K562 (cell line): ENCODE results near the gene MAP3K6. TPM values are rescaled to one million over a fixed set of nuclear protein-coding genes. Genes with fewer than 3 reads are reported as not detected.

Experiments
- KDM1A ChIP-seq, 2 experiments: fragments of 450-650 bp; IDR thresholded peaks; 2 replicates each; pipeline ENCODE4 v1.6.1; 2016; ENCODE audit warnings: mild to moderate bottlenecking in 2 of 2
- RFX7 ChIP-seq: fragments of 250-450 bp; sonication (Bioruptor Pico); IDR thresholded peaks from 2 replicates; pipeline ENCODE4 v1.5.1; 2021; ENCODE audit warnings: mild to moderate bottlenecking
- YY1 ChIP-seq, 3 experiments: IDR thresholded peaks; 2 replicates each; pipeline ENCODE4 v1.6.1; 2011; ENCODE audit warnings: low read length in 2 of 3, mild to moderate bottlenecking in 2 of 3, moderate library complexity in 2 of 3, borderline replicate concordance in 1 of 3, control low read depth in 1 of 3, low read depth in 1 of 3; ENCODE audit not compliant: insufficient read depth in 3 of 3, insufficient replicate concordance in 2 of 3, control insufficient read depth in 1 of 3, insufficient read length in 1 of 3; ENCODE audit errors: extremely low read depth in 1 of 3
- ZNF133 ChIP-seq: fragments of 250-450 bp; sonication (Bioruptor Pico); IDR thresholded peaks from 2 replicates; pipeline ENCODE4 v1.4.0; 2020; ENCODE audit warnings: mild to moderate bottlenecking
- ZNF263 ChIP-seq: sonication (generic); formaldehyde crosslinking; IDR thresholded peaks from 2 replicates; pipeline ENCODE4 v1.8.0; 2022; ENCODE audit warnings: mild to moderate bottlenecking, missing genetic modification reagents, borderline replicate concordance
- ZNF764 ChIP-seq: fragments of 250-450 bp; sonication (Bioruptor Pico); IDR thresholded peaks from 2 replicates; pipeline ENCODE4 v1.4.0; 2020; ENCODE audit warnings: low read depth, mild to moderate bottlenecking, moderate library complexity
- polyA plus RNA-seq, 8 experiments: library from polyadenylated mRNA; depleted of rRNA in 4 of 8; stranded (reverse) in 5 of 8; unstranded in 3 of 8; fragments of >200 nt; fragmentation: Nextera tagmentation in 2 of 8; fragmentation: Illumina TruSeq in 1 of 8; extraction: Ambion mirVana in 2 of 8; extraction: Trizol in 1 of 8; gene quantifications; 2 replicates each; pipeline versions ENCODE4 v1.2.1 to v1.2.3, GENCODE V29; 2011 to 2014; ENCODE audit warnings: inconsistent platforms in 1 of 8, missing spikeins in 1 of 8
- total RNA-seq, 7 experiments: library from RNA; depleted of rRNA in 6 of 7; stranded (reverse); fragments of >200 nt in 6 of 7; fragmentation: Illumina TruSeq in 2 of 7; extraction: Trizol in 2 of 7; gene quantifications; 2 replicates each; pipeline versions ENCODE4 v1.2.1 to v1.2.3, GENCODE V29; 2011 to 2021; ENCODE audit warnings: low replicate concordance in 1 of 7
- TF ChIP-seq, protein P1 (sequence below): IDR thresholded peaks from 3 replicates; pipeline ENCODE4 v1.6.1; 2011; ENCODE audit warnings: borderline replicate concordance, mild to moderate bottlenecking, moderate library complexity; ENCODE audit not compliant: insufficient read length; ENCODE audit errors: extremely low read depth
- TF ChIP-seq, protein P2 (sequence below), 2 experiments: fragments of 150-350 bp in 1 of 2; IDR thresholded peaks; 2 replicates each; pipeline ENCODE4 v1.6.1; 2012 to 2016; ENCODE audit warnings: low read depth in 2 of 2, low read length in 2 of 2, mild to moderate bottlenecking in 1 of 2, moderate library complexity in 1 of 2

Gene MAP3K6
- total and polyA plus RNA-seq, 9 of the 15 experiments (the other 6 are each of a cell fraction or from before 2014, with no cell fraction given), result 0.99 to 21.9 (median 7.0) TPM

DNA sequence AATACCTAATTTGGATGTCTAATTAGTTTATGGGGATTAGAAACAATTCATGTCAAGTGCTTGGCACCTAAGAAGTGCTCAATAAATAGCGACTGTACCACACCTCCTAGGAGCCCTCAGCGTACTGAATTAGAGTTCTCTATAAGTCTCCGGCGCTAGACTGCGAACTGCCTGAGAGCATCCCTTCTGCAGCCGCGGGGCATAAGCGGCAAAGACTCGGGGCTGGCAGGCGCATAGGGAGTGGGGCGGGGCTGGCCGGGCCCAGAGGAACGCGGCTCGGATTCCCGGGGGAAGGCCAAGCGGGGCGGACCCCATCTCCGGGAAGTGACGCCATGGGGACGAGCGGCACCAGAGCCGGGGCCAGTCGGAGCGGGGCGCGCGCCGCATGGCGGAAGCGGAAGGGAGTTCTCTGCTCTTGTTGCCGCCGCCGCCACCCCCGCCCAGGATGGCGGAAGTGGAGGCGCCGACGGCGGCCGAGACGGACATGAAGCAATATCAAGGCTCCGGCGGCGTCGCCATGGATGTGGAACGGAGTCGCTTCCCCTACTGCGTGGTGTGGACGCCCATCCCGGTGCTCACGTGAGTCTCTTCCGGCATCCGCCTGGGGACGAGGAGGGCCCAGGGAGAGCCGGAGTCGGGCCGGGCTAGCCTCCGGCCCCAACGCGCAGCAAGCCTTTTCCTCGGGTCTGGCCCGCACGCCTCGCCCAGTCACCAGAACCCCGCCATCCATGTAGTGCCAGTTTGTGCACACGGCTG, 44.8 kb downstream of the MAP3K6 start, which contains the start of gene TMEM222 (continued):
- TF ChIP-seq ZNF764 (CRISPR knock-in tag) (no peak), ZNF133 (CRISPR knock-in tag) (no peak), KDM1A (IDR thresholded peaks at IDR 0.05) (no peak), YY1 (IDR thresholded peaks at IDR 0.05; ENCODE audit: borderline replicate concordance in 1 of 3, control insufficient read depth in 1 of 3, extremely low read depth in 1 of 3, insufficient read depth in 3 of 3, insufficient read length in 1 of 3, insufficient replicate concordance in 2 of 3, low read depth in 1 of 3, low read length in 2 of 3) (peak; percentile 65 to 95 (median 88)), ZNF263 (CRISPR knock-in tag) (peak; percentile 82), RFX7 (no peak)
- TF ChIP-seq, protein P1, sequence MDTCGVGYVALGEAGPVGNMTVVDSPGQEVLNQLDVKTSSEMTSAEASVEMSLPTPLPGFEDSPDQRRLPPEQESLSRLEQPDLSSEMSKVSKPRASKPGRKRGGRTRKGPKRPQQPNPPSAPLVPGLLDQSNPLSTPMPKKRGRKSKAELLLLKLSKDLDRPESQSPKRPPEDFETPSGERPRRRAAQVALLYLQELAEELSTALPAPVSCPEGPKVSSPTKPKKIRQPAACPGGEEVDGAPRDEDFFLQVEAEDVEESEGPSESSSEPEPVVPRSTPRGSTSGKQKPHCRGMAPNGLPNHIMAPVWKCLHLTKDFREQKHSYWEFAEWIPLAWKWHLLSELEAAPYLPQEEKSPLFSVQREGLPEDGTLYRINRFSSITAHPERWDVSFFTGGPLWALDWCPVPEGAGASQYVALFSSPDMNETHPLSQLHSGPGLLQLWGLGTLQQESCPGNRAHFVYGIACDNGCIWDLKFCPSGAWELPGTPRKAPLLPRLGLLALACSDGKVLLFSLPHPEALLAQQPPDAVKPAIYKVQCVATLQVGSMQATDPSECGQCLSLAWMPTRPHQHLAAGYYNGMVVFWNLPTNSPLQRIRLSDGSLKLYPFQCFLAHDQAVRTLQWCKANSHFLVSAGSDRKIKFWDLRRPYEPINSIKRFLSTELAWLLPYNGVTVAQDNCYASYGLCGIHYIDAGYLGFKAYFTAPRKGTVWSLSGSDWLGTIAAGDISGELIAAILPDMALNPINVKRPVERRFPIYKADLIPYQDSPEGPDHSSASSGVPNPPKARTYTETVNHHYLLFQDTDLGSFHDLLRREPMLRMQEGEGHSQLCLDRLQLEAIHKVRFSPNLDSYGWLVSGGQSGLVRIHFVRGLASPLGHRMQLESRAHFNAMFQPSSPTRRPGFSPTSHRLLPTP, result no peak
- TF ChIP-seq, protein P2, sequence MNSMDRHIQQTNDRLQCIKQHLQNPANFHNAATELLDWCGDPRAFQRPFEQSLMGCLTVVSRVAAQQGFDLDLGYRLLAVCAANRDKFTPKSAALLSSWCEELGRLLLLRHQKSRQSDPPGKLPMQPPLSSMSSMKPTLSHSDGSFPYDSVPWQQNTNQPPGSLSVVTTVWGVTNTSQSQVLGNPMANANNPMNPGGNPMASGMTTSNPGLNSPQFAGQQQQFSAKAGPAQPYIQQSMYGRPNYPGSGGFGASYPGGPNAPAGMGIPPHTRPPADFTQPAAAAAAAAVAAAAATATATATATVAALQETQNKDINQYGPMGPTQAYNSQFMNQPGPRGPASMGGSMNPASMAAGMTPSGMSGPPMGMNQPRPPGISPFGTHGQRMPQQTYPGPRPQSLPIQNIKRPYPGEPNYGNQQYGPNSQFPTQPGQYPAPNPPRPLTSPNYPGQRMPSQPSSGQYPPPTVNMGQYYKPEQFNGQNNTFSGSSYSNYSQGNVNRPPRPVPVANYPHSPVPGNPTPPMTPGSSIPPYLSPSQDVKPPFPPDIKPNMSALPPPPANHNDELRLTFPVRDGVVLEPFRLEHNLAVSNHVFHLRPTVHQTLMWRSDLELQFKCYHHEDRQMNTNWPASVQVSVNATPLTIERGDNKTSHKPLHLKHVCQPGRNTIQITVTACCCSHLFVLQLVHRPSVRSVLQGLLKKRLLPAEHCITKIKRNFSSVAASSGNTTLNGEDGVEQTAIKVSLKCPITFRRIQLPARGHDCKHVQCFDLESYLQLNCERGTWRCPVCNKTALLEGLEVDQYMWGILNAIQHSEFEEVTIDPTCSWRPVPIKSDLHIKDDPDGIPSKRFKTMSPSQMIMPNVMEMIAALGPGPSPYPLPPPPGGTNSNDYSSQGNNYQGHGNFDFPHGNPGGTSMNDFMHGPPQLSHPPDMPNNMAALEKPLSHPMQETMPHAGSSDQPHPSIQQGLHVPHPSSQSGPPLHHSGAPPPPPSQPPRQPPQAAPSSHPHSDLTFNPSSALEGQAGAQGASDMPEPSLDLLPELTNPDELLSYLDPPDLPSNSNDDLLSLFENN (IDR thresholded peaks at IDR 0.05; ENCODE audit: low read depth in 2 of 2, low read length in 2 of 2), result peak; percentile 38 to 57; a peak in 2 of 4 replicates
